Fibroblast of skin of scalp (primary cell): ENCODE measurements around the gene TMEM244. TPM values are rescaled to one million over a fixed set of nuclear protein-coding genes. Genes with fewer than 3 reads are reported as not detected.
"Not testable (repeated sequence)": the region's sequence is repeated elsewhere in the genome, so short reads cannot be mapped to it uniquely, and the experiment has no call there.

Source experiments
- DNase-seq: peaks from one replicate; pipeline ENCODE4 v3.0.0-alpha.2; 2013
- polyA plus RNA-seq, 2 experiments: library from polyadenylated mRNA; unstranded; fragments of 120-200 nt; gene quantifications; one replicate each; pipeline ENCODE4 v1.2.1, GENCODE V29; 2013; ENCODE audit not compliant: insufficient read length in 2 of 2

Gene TMEM244, protein sequence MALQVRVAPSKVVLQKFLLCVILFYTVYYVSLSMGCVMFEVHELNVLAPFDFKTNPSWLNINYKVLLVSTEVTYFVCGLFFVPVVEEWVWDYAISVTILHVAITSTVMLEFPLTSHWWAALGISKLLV
- polyA plus RNA-seq (2013, experiment 1 of 2; ENCODE audit: insufficient read length): not detected
- polyA plus RNA-seq (2013, experiment 2 of 2; ENCODE audit: insufficient read length): not detected

- peak; percentile 80 for DNase-seq
Measured at GRCh38 chr6:129860908-129861665, at the start of gene TMEM244. Gene TMEM244 (minus strand): TSS chr6:129861315. CDS start chr6:129861188, 127 bp downstream.

DNA sequence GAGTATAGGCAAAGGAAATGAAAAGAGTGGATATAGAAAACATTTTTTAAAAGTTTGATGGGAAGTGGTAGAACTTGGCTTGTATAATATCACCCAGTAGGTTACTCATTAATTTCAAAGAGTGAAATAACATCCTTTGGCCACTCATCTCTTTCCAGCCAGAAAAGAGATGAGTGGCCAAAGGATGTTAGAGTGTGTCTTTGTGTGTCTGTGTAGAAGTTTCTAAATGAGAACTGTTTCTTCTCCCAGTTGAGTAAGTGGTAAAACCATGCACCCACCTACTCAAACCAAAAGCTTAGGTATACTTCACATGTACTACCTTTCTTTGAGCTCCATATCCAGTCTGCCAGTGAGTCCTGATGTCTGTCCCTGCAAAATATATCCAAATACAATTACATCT, 47.7 kb upstream of the TMEM244 start:
- DNase-seq: no peak

DNA sequence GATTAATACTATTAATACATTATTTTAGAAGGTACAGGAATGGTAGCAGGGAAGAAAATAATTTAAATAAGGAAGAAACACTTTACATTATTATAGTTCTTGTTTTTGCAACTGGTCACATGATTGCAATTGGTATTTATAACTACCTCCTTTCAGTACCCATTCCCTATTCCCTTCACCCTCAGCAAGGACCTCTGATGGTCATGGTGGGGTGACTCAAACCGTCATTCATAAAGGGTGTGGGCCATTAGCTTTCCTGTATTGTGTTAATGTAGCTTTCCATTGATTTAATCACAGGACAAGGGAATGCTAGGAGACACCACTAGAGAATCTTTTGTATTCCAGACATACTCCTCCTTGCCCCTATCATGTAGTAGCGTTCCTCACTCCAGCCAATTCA, 47.2 kb upstream of the TMEM244 start:
- DNase-seq: no peak

- no peak for DNase-seq
Measured at GRCh38 chr6:129906515-129907077, 45.5 kb upstream of the TMEM244 start.

DNA sequence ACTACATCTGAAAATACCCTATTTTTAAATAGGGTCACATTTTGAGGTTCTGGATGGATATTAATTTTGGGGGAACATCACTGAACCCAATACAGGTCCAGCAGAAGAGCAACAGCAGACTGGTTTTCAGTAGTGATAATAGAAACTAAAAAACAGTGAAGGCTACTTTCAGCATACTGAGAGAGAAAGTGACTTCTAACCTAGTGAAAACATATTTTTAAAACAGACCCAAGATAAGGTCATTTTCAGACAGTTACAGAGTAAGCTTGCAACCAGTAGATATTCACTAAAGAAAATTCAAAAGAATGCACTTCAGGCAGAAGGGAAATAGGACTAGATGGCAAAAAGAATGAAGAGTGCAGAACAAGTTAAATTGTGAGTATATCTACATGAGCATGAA, 42.0 kb upstream of the TMEM244 start:
- DNase-seq: no peak

GRCh38 chr6:129902681-129903080, 41.6 kb upstream of the TMEM244 start:
- no peak for DNase-seq

DNA sequence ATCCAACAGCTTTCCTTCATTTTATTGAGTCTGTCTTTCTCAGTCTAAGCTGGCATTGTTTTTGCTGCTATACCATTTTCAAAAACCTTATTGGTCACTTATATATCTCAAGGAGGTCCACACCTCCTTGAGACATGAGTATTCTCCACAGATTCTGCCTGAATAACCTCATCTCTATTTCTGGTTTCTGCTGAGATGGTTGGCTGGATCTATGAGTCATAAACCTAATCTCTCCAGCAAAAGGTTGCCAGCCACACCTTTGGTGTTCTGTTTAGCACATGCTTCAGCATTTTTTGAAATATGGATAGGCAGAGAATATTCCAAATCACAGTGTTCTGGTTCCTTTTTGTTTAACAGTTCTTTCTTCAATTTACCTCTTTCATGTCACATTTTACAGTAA, 40.8 kb upstream of the TMEM244 start:
- DNase-seq: no peak

DNA sequence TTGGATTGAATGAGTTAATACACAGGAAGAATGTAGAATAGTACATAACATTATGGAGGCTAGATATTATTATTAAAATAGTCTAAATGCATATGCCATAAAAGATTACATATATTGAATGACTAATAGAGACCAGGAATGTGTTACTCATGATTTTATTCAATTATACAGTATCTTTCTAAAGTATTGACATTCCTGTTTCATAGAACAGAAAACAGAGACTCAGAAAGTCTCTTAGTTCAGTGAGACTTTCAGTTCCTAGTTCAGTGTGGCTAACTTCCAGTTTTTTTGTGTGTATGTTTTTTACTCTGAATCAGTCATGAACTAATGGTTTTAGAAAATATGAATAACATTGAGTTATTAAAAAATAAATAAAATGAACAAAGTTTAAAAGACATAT, 34.6 kb upstream of the TMEM244 start:
- peak; percentile 82 for DNase-seq

- DNase-seq: peak; percentile 29
Measured at GRCh38 chr6:129894921-129895320, 33.8 kb upstream of the TMEM244 start.

GRCh38 chr6:129893640-129894039, 32.5 kb upstream of the TMEM244 start:
- DNase-seq: peak; percentile 52

GRCh38 chr6:129890701-129891100, 29.6 kb upstream of the TMEM244 start:
- no peak for DNase-seq

DNA sequence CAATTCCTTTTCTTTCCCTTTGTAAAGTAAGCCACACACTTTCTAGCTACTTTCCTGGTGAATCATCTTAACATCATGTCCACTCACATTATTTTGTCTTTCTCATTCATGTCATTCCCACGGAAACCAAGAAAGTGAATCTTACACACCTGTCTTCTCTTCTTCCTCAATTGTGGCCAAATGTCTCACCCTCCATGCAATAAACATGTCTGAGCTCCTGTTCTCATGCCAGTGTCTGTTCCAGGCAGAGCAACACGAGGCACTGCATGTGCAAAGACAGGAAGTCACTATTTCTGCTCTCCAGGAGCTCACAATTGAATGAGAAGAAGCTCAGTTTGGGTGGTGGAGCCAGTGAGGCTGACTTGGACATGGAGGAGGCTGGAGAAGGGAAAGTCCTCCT, 29.0 kb upstream of the TMEM244 start:
- DNase-seq: peak; percentile 36

GRCh38 chr6:129889580-129889979, 28.5 kb upstream of the TMEM244 start:
- peak; percentile 81 for DNase-seq

DNA sequence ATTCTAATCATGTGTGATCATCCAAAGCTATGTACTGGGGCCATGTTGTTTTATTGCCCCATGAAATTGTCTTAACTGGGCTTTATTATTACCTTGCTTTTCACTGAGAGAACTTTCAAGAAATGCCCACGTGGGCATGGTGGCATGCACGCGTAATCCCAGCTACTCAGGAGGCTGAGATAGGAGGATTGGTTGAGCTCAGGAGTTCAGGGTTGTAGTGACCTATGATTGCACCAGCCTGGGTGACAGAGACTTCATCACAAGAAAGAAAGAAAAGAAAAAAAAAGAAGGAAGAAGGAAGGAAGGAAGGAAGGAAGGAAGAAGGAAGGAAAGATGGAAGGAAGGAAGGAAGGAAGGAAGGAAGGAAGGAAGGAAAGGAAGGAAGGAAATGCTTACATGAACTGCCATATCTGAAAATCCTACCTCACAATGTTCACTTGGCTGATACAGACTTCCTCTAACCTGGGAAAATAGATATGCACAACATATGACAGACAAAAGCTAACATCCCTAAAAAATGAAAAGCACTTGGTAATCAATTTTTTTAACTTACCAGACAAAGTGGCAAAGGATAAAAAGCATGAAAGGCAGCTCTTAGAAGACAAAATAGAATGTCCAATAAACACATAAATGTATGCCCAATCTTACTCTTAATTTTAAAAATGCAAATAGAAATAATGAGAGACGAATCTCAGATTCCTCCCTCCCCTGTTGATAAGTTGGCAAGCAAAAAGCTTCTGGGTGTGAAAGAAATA, 25.5 kb upstream of the TMEM244 start:
- DNase-seq: no peak

DNA sequence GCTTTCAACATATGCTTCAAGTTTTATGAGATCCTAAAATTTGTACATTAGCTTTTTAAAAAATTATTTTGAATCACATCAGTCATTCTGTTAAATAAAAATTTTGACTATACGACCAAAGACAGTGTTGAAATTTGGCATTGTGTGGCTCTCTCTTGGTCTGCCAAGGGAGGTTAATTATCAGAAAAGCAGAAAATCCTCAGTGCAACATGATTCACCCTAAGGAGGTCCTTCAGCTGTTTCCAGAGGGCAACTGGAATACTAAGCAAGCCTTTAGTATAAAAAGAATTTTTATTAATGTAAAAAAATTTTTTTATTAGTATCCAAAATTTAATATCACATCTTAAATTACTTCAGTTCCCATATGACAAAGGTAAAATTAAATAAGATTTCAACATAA, 23.1 kb upstream of the TMEM244 start:
- no peak for DNase-seq

DNA sequence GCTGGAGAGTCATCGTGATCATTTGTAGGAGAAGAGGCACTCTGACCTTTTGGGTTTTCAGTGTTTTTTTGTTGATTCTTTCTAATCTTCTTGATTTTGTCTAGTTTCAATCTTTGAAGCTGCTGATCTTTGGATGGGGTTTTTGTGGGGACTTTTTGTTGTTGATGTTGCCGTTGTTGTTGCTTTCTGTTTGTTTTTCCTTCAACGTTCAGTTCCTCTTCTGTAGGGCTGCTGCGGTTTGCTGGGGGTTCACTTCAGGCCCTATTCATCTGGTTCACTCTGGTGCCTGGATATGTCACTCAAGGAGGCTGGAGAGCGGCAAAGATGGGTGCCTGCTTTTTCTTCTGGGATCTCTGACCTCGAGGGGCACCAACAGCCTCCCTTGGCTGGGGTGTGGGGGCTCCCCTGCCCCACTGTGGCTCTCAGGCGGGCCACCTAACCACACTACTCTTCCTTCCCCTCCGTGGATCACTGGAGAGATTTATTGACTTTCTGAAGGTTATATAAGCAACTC, 21.5 kb upstream of the TMEM244 start:
- DNase-seq: no peak

DNA sequence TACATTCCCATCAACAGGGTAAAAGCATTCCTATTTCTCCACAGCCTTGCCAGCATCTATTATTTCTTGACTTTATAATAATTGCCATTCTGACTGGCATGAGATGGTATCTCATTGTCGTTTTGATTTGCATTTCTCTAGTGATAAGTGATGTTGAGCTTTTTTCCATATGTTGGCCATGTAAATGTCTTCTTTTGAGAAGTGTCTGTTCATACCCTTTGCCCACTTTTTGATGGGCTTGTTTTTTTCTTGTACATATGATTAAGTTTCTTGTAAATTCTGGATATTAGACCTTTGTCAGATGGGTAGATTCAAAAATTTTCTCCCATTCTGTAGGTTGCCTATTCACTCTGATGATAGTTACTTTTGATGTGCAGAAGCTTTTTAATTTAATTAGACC, 16.8 kb upstream of the TMEM244 start:
- DNase-seq: not testable (repeated sequence)

DNA sequence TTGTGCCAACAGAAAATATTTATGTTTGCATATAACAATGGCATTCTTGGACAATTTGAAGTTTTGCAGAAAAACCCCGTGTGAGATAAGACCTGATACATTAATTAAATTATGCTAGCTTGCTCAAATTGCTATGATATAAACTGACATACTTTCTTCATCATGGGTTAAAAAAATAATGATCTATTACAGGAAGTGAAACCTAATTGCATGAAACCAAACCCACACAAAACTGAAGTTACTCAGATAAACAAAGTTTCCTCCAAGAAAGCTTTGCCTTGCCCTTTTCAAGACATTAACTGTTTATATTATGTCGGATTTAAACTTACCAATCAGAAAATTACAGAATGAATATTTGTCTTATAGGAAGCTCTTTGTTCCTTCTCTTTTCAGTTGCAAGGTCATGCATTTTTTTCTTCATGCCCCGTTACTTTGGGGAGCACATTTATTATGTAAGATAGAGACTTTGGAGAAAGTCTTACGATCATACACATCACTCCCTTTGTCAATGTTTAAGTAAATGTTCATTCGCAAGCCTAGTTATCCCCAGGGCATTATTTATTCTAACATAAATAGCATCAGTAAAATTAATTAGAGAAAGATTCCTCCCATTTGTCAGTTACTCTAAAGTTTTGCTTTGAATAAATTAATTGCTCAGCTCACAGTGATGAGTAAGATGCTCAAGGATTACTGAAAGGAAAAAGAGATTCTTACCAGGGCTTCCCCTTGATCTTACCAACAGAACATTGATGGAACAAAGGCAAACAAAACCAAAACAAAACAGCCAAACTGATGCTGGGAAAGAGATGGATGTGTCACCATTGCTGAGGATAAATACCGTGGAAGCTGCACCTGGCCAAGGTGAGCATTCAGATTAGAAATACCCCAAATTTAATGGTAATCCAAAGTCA, 14.8 kb upstream of the TMEM244 start:
- no peak for DNase-seq

- no peak for DNase-seq
Measured at GRCh38 chr6:129874837-129875236, 13.7 kb upstream of the TMEM244 start.

- no peak for DNase-seq
Measured at GRCh38 chr6:129872586-129872985, 11.5 kb upstream of the TMEM244 start.

- no peak for DNase-seq
Measured at GRCh38 chr6:129871221-129871620, 10.1 kb upstream of the TMEM244 start.

GRCh38 chr6:129867403-129867802, 6.3 kb upstream of the TMEM244 start:
- no peak for DNase-seq
